ENCODE data around the gene SRL.
A peak's percentile ranks its signal among the peaks of the same experiment; 100 is the strongest.

The SRL gene

DNA sequence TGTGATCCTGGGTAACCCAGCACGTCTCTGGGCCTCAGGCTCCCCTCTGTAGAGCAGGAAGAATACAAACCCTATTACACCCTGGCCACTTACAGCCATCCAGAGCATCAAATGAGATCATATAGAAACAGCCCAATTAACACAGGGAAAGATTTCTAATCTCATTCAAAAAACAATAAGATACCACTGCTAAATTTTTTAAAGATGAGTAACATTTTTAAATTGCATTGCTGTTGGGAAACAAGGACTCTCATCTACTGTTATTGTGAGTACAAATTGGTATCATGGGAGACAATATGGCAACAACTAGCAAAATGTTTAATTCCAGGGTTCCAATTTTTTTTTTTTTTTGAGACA is 41.1 kb downstream of the SRL start:
- no peak for DNase-seq (ENCODE audit: low read depth in 2 of 2)

DNA sequence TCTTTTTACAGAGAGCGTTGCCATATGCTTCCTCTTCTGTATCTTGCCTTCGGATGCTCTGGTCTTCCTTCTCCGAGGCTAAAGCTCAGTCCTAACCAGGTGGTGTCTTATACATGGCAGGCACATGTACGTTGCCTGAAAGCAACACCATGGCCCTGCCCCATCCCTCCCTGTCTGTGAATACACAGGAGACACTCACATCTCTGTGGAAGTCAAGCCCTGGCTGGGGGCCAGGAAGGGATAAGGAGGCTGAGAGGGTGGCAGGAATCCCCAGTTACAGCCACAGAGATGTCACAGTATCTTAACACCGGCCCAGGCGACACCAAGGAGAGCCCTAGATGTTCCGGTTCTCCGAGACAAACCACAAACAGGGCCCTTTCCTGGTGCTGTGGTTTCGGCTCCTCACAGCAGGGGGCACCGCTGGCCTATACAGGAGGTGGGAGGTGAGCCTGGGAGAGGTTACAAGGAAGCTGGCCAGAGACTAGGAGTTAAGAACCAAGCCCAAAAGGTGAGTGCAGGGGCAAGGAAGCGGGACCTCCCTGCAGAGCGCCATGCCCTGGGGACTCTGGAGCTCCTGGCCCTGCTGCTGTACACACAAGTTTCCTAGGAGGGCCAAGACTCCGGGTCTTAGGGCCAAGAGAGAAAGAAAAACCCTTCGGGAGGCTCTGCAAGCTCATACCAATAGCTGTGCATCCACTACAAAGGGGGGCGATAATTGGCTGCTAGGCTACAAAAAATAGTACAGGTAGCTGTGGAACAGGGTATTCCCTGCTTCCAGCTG is 41.7 kb downstream of the SRL start:
- peak in 1 of 2 donors; percentile 13 for DNase-seq (ENCODE audit: low read depth in 2 of 2)

GRCh38 chr16:4198816-4199215 is 43.1 kb downstream of the SRL start:
- no peak for DNase-seq (ENCODE audit: low read depth in 2 of 2)

GRCh38 chr16:4194661-4195060 is 47.2 kb downstream of the SRL start:
- no peak for DNase-seq (ENCODE audit: low read depth in 2 of 2)

DNA sequence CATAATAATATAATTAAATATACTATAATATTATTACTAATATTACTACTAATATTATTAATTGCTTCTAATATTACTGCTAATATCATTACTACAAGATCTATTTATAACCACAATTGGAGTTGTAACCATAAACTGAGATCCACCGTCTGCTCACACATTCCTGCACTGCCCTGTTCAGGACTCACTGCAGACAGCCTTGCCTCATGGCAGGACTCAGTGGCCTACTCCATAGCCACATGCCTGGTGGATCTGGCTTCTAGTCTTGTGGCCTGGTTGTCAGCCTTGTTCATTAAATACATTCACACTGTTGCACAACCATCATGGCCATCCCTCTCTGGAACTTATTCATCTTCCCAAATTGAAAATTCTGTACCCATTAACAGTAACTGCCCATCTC is 48.0 kb downstream of the SRL start:
- no peak for DNase-seq (ENCODE audit: low read depth in 2 of 2)

GRCh38 chr16:4192206-4192605 is 49.7 kb downstream of the SRL start:
- DNase-seq (ENCODE audit: low read depth in 2 of 2): no peak

DNA sequence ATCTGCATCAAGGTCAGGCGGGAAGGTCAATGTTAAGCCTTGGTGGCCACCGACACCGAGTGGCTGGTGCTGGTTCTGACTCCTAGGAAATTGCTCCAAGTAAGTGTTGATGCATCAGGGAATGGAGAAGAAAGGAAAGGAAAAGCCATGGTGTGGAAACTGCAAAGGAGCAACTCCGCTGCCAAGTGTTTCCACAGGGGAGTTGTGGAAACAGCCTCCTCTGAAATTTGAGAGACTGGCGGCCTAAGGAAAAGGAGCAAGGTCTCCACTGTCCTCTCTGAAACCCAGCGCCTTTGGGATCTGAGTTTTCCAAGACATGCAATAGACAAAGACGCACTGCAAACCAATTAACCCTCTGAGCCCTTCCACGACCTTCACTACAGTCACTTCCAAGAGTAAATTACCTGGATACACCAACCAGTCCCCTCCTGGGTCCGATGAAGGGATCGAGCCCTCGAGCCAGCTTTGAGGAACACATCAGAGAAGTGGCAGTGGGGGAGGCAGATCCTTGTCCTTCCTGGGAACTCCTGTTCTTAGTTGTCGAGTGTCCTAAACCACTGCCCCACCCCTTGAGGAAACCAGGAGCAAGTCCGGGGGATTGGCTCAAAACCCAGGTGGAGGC is 51.1 kb downstream of the SRL start:
- DNase-seq (ENCODE audit: low read depth in 2 of 2): no peak

DNA sequence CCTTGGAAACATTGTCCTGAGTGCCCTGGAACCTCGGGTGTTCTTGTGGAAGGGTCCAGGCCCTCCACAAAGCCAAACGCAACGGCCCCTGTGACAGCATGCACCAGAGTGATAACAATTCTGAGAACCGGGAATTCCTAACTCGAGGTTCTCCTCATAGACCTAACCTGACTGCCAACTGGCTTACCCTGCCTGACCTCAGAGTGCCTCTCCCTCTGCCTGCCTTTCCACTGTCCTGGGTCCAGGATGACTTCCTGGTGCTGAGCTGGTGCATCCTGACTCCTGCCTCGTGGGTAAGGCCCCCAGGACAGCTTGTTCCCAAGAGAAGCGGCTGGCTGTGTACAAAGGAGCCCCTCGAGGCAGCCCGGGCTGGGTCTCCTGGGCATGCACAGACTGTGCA is 51.8 kb downstream of the SRL start:
- DNase-seq (ENCODE audit: low read depth in 2 of 2): no peak

DNA sequence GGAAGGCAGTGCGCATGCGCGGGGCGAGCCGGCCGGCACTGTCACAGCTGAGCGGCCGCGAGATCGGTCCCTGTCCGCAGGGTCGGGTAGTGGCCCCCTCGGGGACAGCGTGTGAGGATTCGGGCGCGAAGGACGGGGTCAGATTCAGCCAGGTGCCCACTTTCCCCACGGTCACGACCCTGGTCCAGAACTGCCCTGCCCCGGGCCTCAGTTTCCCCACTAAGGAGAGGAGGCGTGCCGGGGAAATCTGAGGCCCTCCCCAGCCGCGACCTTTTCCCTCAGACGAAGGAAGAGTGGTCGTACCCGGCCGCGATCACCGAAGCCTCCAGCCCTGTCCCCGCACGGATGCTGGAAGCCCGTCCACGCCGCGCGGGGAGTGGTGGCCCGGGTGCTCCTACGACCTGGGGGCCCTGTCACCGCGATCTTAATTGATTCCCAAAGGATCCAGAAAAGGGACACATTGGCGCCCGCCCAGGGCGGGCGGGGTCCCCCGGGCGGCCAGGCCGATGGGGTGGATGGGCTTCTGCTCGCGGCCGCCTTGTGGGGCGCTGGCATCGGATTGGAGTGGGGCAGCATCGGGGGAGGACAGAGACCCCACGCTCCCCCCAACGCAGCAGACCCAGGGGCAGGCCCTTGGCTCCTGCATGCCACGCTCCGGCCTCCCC is 57.7 kb downstream of the SRL start:
- no peak for DNase-seq (ENCODE audit: low read depth in 2 of 2)

DNA sequence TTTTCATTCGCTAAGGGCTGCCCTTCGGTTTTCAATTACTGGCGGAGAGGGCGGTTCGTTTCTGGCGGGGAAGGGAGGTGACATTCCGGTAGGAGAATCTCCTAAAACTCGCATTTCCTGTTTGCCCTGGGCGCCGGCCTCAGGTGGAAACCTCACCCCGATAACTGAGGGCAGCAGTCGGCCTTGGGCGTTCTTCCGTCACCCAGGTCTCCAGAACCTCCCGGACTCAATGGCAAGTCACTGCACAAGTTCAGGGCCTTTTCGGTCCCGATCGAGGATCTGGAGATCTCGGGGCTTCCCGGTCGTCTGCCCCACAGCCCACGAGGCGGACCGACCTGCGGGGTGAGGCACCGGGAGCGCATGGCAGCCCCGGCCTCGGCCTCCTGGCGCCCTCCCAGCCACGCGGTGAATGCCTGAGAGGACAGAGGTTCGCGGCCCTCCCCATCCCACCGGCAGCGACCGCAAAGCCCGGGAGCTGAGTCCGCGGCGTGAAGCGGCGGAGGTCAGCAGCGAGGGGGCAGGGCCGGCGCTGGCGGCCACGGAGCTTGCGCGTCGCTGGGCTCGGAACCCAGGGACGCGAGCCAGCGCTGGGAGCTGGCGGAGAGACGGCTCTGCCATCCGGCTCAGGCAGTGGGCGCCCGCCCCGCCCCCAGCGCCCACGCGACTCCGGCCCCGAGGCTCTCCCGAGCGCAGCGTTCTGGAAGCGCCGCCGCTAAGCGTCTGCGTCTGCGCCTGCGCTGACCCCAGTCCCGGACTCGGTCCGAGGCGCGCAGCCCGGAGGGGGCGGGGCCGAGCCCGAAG is 58.4 kb downstream of the SRL start:
- peak; percentile 85 to 92 for DNase-seq (ENCODE audit: low read depth in 2 of 2)

GRCh38 chr16:4182581-4183236 is 59.2 kb downstream of the SRL start:
- DNase-seq (ENCODE audit: low read depth in 2 of 2): no peak

- DNase-seq (ENCODE audit: low read depth in 2 of 2): no peak
Observed at GRCh38 chr16:4180511-4180910, 61.4 kb downstream of the SRL start.

- no peak for DNase-seq (ENCODE audit: low read depth in 2 of 2)
Observed at GRCh38 chr16:4179763-4180260, 62.1 kb downstream of the SRL start.

- DNase-seq (ENCODE audit: low read depth in 2 of 2): no peak
Observed at GRCh38 chr16:4179020-4179419, 62.9 kb downstream of the SRL start.

GRCh38 chr16:4178468-4179010 is 63.3 kb downstream of the SRL start:
- no peak for DNase-seq (ENCODE audit: low read depth in 2 of 2)

- no peak for DNase-seq (ENCODE audit: low read depth in 2 of 2)
Observed at GRCh38 chr16:4176906-4177417, 64.9 kb downstream of the SRL start.

GRCh38 chr16:4175849-4176248 is 66.0 kb downstream of the SRL start:
- DNase-seq (ENCODE audit: low read depth in 2 of 2): no peak

DNA sequence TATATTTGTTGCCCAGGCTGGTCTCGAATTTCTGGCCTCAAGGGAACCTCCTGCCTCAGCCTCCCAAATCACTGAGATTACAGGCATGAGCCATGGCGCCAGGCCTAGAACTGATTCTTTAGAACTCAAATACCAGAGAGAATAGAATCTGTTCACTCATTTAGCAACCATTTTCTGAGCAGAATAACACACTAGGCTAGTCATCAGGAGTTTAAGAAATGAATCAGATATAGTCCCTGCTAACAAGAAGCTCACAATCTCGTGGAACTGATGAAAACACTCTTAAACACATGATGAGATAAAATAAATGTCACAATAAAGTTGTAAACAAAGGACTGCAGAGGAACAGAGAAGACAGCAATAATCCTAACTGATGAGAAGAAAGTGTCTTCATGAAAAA is 69.8 kb downstream of the SRL start:
- DNase-seq (ENCODE audit: low read depth in 2 of 2): no peak

DNA sequence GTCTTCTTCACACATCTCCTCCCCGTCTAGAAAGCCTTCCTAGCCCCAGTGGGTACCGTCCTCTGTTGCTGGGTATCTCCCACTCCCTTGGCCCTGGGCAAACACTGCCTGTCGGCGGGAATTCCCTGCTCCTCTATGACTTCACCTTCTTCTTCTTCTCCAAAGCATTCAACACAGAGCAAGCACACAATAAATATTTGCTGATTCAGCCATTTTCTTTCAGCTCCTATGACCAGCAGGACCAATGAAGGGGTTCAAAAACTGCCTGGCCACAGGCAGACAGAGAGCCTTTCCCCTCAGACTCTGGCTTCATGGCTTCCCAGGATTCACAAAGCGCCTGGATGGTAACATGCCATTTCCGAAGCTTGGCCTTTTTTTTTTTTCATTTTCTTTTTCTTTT is 72.5 kb downstream of the SRL start:
- DNase-seq (ENCODE audit: low read depth in 2 of 2): no peak

DNA sequence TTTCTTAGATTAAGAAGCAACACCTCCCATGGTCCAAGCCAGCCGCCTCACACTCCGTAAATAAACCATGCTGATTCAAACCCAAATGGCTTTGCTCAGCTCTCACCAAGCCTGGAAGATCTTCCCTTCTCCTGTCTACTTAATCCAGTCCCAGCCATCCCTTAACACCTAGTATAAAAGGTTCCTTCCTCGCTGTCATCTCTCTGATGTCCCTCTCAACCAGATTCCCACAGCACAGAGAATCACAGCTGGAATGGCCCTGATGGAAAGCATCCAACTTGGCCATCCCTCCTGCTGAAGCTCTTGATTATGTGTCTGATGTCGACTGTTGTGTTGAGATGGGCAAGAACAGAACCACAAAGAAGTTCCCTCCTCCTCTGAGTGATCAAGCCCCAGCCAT is 75.1 kb downstream of the SRL start:
- DNase-seq (ENCODE audit: low read depth in 2 of 2): no peak

All from activated CD4-positive, alpha-beta T cell treated with anti-CD3 and anti-CD28 coated beads for 24 hours (primary cell).